MM.1S (cell line): ENCODE results near the gene ISG15.
"Not testable (repeated sequence)": the region's sequence is repeated elsewhere in the genome, so short reads cannot be mapped to it uniquely, and the experiment has no call there.

ENCODE experiments used
- DNase-seq: peaks from one replicate; pipeline ENCODE4 v3.0.0-alpha.2; 2015
- H2AFZ ChIP-seq: fragments of 300-600 bp; sonication (generic); 2 replicates; pipeline ENCODE4 v1.6.0; 2016; ENCODE audit warnings: antibody characterized with exemption, low read length
- H3F3A ChIP-seq: fragments of 300-600 bp; sonication (generic); 2 replicates; pipeline ENCODE4 v1.6.1; 2016; ENCODE audit warnings: mild to moderate bottlenecking, antibody characterized with exemption, low read length, moderate library complexity, mixed read lengths; ENCODE audit not compliant: insufficient read depth
- H3K27ac ChIP-seq: fragments of 300-600 bp; sonication (generic); 2 replicates; pipeline ENCODE4 v1.5.1; 2016; ENCODE audit warnings: mild to moderate bottlenecking, low read length
- H3K27me3 ChIP-seq: fragments of 300-600 bp; sonication (generic); replicated peaks from 2 replicates; pipeline ENCODE4 v1.6.0; 2016; ENCODE audit warnings: low read length; ENCODE audit not compliant: insufficient read depth
- H3K36me3 ChIP-seq: fragments of 300-600 bp; sonication (generic); replicated peaks from 2 replicates; pipeline ENCODE4 v1.6.1; 2016; ENCODE audit warnings: mild to moderate bottlenecking, low read length, mixed read lengths; ENCODE audit not compliant: insufficient read depth
- H3K4me1 ChIP-seq: fragments of 300-600 bp; sonication (generic); 2 replicates; pipeline ENCODE4 v1.6.1; 2016; ENCODE audit warnings: low read length, mixed read lengths
- H3K4me2 ChIP-seq: fragments of 300-600 bp; sonication (generic); 2 replicates; pipeline ENCODE4 v1.6.0; 2016; ENCODE audit warnings: low read depth, low read length
- H3K4me3 ChIP-seq: fragments of 300-600 bp; sonication (generic); 2 replicates; pipeline ENCODE4 v1.5.1; 2016; ENCODE audit warnings: low read length, mixed read lengths
- H3K79me2 ChIP-seq: fragments of 300-600 bp; sonication (generic); 2 replicates; pipeline ENCODE4 v1.6.1; 2016; ENCODE audit warnings: mixed run types, low read length, mixed read lengths
- H3K9ac ChIP-seq: fragments of 300-600 bp; sonication (generic); 2 replicates; pipeline ENCODE4 v1.6.1; 2016; ENCODE audit warnings: low read length, mixed read lengths
- H3K9me2 ChIP-seq: fragments of 300-600 bp; sonication (generic); replicated peaks from 2 replicates; pipeline ENCODE4 v1.6.1; 2016; ENCODE audit warnings: mild to moderate bottlenecking, low read length, mixed read lengths; ENCODE audit not compliant: insufficient read depth
- H3K9me3 ChIP-seq: fragments of 300-600 bp; sonication (generic); replicated peaks from 2 replicates; pipeline ENCODE4 v1.6.1; 2016; ENCODE audit warnings: mild to moderate bottlenecking, low read length, mixed read lengths; ENCODE audit not compliant: insufficient read depth
- H4K20me1 ChIP-seq: fragments of 300-600 bp; sonication (generic); 2 replicates; pipeline ENCODE4 v1.6.1; 2016; ENCODE audit warnings: mild to moderate bottlenecking, low read length, moderate library complexity, mixed read lengths; ENCODE audit not compliant: insufficient read depth
- EZH2 ChIP-seq: fragments of 300-600 bp; sonication (generic); optimal IDR thresholded peaks from 2 replicates; pipeline ENCODE3; 2017; ENCODE audit warnings: low read depth, mild to moderate bottlenecking, antibody characterized with exemption, low read length, mixed read lengths
- EZH2phosphoT487 ChIP-seq: fragments of 300-600 bp; sonication (generic); IDR thresholded peaks from 2 replicates; pipeline ENCODE4 v1.6.1; 2018; ENCODE audit warnings: antibody characterized with exemption, low read length
- TF ChIP-seq, protein P1 (sequence below): fragments of 300-600 bp; sonication (generic); IDR thresholded peaks from 2 replicates; pipeline ENCODE4 v1.5.1; 2016; ENCODE audit warnings: antibody characterized with exemption, low read length, mixed read lengths

ISG15 gene

GRCh38 chr1:1005774-1006304 is 7.5 kb upstream of the ISG15 start:
- Histone ChIP-seq H2AFZ (no peak overlapping the region), H3K79me2 (no peaks in the 10 kb centered on the region), H3K4me1 (no peaks in the 10 kb centered on the region), H3K9me3 (no peaks in the 10 kb centered on the region), H3K9me2 (no peaks in the 10 kb centered on the region), H3K27ac (no peak overlapping the region), H3K4me2 (no peak overlapping the region), H4K20me1 (no peaks in the 10 kb centered on the region), H3K4me3 (no peak overlapping the region), H3F3A (no peaks in the 10 kb centered on the region), H3K27me3 (peaks cover 83% of the 10 kb centered on the region), H3K36me3 (no peaks in the 10 kb centered on the region), H3K9ac (no peak overlapping the region)
- DNase-seq: no peak
- TF ChIP-seq, protein P1, sequence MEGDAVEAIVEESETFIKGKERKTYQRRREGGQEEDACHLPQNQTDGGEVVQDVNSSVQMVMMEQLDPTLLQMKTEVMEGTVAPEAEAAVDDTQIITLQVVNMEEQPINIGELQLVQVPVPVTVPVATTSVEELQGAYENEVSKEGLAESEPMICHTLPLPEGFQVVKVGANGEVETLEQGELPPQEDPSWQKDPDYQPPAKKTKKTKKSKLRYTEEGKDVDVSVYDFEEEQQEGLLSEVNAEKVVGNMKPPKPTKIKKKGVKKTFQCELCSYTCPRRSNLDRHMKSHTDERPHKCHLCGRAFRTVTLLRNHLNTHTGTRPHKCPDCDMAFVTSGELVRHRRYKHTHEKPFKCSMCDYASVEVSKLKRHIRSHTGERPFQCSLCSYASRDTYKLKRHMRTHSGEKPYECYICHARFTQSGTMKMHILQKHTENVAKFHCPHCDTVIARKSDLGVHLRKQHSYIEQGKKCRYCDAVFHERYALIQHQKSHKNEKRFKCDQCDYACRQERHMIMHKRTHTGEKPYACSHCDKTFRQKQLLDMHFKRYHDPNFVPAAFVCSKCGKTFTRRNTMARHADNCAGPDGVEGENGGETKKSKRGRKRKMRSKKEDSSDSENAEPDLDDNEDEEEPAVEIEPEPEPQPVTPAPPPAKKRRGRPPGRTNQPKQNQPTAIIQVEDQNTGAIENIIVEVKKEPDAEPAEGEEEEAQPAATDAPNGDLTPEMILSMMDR: no peak
- TF ChIP-seq EZH2phosphoT487 (no peak), EZH2 (no peak)

DNA sequence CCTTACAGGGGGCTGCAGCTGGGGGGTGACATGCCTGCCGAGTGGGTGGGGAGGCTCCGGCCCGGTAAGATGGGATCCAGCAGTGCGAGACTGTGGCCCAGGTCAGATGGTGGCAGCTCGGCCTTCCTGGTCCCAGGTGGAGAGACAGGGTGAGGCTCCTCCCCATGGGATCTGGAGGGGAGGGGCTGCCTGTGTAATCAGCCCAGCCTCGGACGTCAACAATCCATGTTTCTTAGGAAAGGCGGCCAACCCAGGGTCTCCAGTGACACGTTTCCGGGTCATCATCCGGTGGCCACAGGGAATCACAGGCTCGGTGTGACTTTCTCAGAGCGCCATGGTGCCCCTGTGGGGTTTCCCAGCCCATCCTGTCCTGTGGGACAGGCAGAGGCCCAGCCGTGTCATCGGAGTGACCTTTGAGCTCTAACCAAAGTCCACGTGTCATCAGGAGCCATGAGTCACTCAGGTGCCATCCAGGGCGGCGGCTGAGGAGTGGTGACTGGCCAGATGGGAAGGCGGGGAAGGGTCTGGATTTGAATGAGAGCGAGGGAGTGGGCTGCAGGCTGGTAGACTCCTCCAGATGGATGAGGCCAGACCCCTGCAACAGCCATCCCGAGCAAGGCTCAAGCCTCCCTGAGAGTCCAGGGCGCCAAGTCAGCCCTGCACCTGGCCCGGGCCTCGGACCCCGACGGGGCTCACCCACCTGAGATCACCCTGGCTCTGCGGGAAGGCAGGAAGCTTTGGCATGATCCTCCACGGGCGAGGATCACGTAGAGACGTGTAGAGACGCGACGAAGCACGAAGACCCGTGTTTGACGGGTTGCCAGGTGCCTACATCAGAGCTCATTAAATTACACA is 6.8 kb upstream of the ISG15 start:
- Histone ChIP-seq H4K20me1 (no peaks in the 10 kb centered on the region), H3K36me3 (no peaks in the 10 kb centered on the region), H3K9ac (no peak overlapping the region), H3K27me3 (peaks cover 85% of the 10 kb centered on the region), H3K4me2 (no peak overlapping the region), H3K79me2 (no peaks in the 10 kb centered on the region), H3K4me1 (no peaks in the 10 kb centered on the region), H3K4me3 (no peak overlapping the region), H3K9me2 (no peaks in the 10 kb centered on the region), H3F3A (no peaks in the 10 kb centered on the region), H3K27ac (no peak overlapping the region), H2AFZ (no peak overlapping the region), H3K9me3 (no peaks in the 10 kb centered on the region; the same call in 1 of the 2 replicates)
- DNase-seq: no peak
- TF ChIP-seq EZH2phosphoT487 (no peak), EZH2 (no peak)
- TF ChIP-seq, protein P1: no peak

DNA sequence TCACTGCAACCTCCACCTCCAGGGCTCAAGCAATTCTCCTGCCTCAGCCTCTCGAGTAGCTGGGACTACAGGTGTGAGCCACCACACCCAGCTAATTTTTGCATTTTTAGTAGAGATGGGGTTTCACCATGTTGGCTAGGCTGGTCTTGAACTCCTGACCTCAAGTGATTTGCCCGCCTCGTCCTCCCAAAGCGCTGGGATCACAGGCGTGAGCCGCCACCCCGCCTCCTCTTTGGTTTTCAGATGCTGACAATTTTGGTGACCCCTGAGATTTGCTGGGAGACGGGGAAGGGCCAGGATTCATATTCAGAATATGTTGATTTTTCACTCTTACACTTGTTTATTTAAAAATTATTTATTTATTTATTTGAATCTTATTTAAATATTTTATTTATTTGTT is 3.2 kb upstream of the ISG15 start:
- not testable (repeated sequence) for H2AFZ ChIP-seq, H3K4me2 ChIP-seq, H3F3A ChIP-seq, H4K20me1 ChIP-seq, DNase-seq, H3K36me3 ChIP-seq, H3K9me3 ChIP-seq, H3K9me2 ChIP-seq, H3K9ac ChIP-seq, H3K27ac ChIP-seq, H3K79me2 ChIP-seq, H3K4me1 ChIP-seq, H3K4me3 ChIP-seq
- H3K27me3 ChIP-seq: peaks cover 66% of the 10 kb centered on the region

- Histone ChIP-seq H4K20me1 (no peaks in the 10 kb centered on the region), H3K79me2 (no peaks in the 10 kb centered on the region), H3K9ac (no peak overlapping the region), H3K9me3 (no peaks in the 10 kb centered on the region; the same call in 1 of the 2 replicates), H3F3A (no peaks in the 10 kb centered on the region), H2AFZ (no peak overlapping the region), H3K27me3 (peaks cover 53% of the 10 kb centered on the region), H3K27ac (no peak overlapping the region), H3K9me2 (no peaks in the 10 kb centered on the region), H3K36me3 (no peaks in the 10 kb centered on the region), H3K4me1 (peaks cover 8% of the 10 kb centered on the region), H3K4me3 (no peak overlapping the region), H3K4me2 (no peak overlapping the region)
- DNase-seq: no peak
- TF ChIP-seq EZH2 (no peak), EZH2phosphoT487 (no peak)
- TF ChIP-seq, protein P1: no peak
Measured at GRCh38 chr1:1011396-1011949, 1.8 kb upstream of the ISG15 start.

GRCh38 chr1:1012736-1013104 is 577 bp upstream of the ISG15 start:
- peak overlapping the region; percentile 99; the same call in 1 of the 2 replicates for H3K4me2 ChIP-seq
- H3K9ac ChIP-seq: peak overlapping the region; percentile 42
- not testable (repeated sequence) for DNase-seq, H4K20me1 ChIP-seq, H3K4me1 ChIP-seq, H3F3A ChIP-seq, H3K79me2 ChIP-seq, H3K9me2 ChIP-seq, H3K27ac ChIP-seq, H3K36me3 ChIP-seq, H3K9me3 ChIP-seq
- peak overlapping the region; percentile 93 for H2AFZ ChIP-seq
- H3K4me3 ChIP-seq: peak overlapping the region; percentile 77
- peaks cover 42% of the 10 kb centered on the region for H3K27me3 ChIP-seq
